ENCODE data around the gene ATP6V1C2.

The ATP6V1C2 gene

GRCh38 chr2:10772201-10772867, 50.9 kb downstream of the ATP6V1C2 start:
- no peak overlapping the region for H3K4me3 ChIP-seq (ENCODE audit: low read depth, low read length)
- no peak for DNase-seq (ENCODE audit: low read depth)
- TF ChIP-seq CTCF (conservative IDR thresholded peaks at IDR 0.05; ENCODE audit: low read depth, low read length) = no peak

GRCh38 chr2:10772868-10773215, 51.4 kb downstream of the ATP6V1C2 start:
- no peak for TF ChIP-seq CTCF (conservative IDR thresholded peaks at IDR 0.05; ENCODE audit: low read depth, low read length)
- H3K4me3 ChIP-seq (ENCODE audit: low read depth, low read length) = no peak overlapping the region
- no peak for DNase-seq (ENCODE audit: low read depth)

GRCh38 chr2:10773821-10774341, 52.5 kb downstream of the ATP6V1C2 start:
- DNase-seq (ENCODE audit: low read depth) = no peak
- no peak overlapping the region for H3K4me3 ChIP-seq (ENCODE audit: low read depth, low read length)
- no peak for TF ChIP-seq CTCF (conservative IDR thresholded peaks at IDR 0.05; ENCODE audit: low read depth, low read length)

- TF ChIP-seq CTCF (conservative IDR thresholded peaks at IDR 0.05; ENCODE audit: low read depth, low read length) = no peak
- no peak for DNase-seq (ENCODE audit: low read depth)
Measured at GRCh38 chr2:10774394-10774793, 53.0 kb downstream of the ATP6V1C2 start.

GRCh38 chr2:10775021-10775780, 53.8 kb downstream of the ATP6V1C2 start:
- H3K4me3 ChIP-seq (ENCODE audit: low read depth, low read length) = no peak overlapping the region
- DNase-seq (ENCODE audit: low read depth) = no peak
- no peak for TF ChIP-seq CTCF (conservative IDR thresholded peaks at IDR 0.05; ENCODE audit: low read depth, low read length)

More at GRCh38 chr2:10774394-10774793, 53.0 kb downstream of the ATP6V1C2 start:
- H3K4me3 ChIP-seq (ENCODE audit: low read depth, low read length) = no peak overlapping the region

- no peak overlapping the region for H3K4me3 ChIP-seq (ENCODE audit: low read depth, low read length)
- TF ChIP-seq CTCF (conservative IDR thresholded peaks at IDR 0.05; ENCODE audit: low read depth, low read length) = no peak
- no peak for DNase-seq (ENCODE audit: low read depth)
Measured at GRCh38 chr2:10775831-10776230, 54.4 kb downstream of the ATP6V1C2 start.

Measured in choroid plexus epithelial cell (primary cell).